Thoracic aorta (tissue), 2 donors: ENCODE results near the gene RIMKLB. TPM values are rescaled to one million over a fixed set of nuclear protein-coding genes. Genes with fewer than 3 reads are reported as not detected.
"Not testable (repeated sequence)": the region's sequence is repeated elsewhere in the genome, so short reads cannot be mapped to it uniquely, and the experiment has no call there.

Experiments
- ATAC-seq: fragments of 150-250 bp; one replicate; pipeline ENCODE4 v1.8.0; 2017; ENCODE audit warnings: low read depth; ENCODE audit not compliant: insufficient number of reproducible peaks, low FRiP score
- DNase-seq: peaks from one replicate; pipeline ENCODE4 v3.0.0-alpha.2; 2020; ENCODE audit warnings: low spot score
- H3K27ac ChIP-seq, 2 donors: fragments of 200-600 bp; sonication (generic); 1 replicate in 1 of 2; 2 replicates in 1 of 2; pipeline ENCODE4 v1.5.1; 2016; ENCODE audit warnings: mild to moderate bottlenecking in 2 of 2, moderate library complexity in 2 of 2
- H3K27me3 ChIP-seq: fragments of 200-600 bp; sonication (generic); replicated peaks from 2 replicates; pipeline ENCODE4 v1.6.0; 2016; ENCODE audit warnings: mild to moderate bottlenecking; ENCODE audit not compliant: insufficient read depth
- H3K36me3 ChIP-seq: fragments of 200-600 bp; sonication (generic); one replicate; pipeline ENCODE4 v1.5.1; 2016
- H3K4me1 ChIP-seq, 2 donors: fragments of 200-600 bp; sonication (generic); 1 replicate in 1 of 2; 2 replicates in 1 of 2; pipeline versions ENCODE4 v1.5.1 to v1.6.0; 2016; ENCODE audit warnings: low read depth in 2 of 2, mild to moderate bottlenecking in 1 of 2; ENCODE audit not compliant: control insufficient read depth in 1 of 2
- H3K4me3 ChIP-seq: fragments of 200-600 bp; sonication (generic); 2 replicates; pipeline ENCODE4 v1.5.1; 2016; ENCODE audit warnings: mild to moderate bottlenecking
- H3K9me3 ChIP-seq: fragments of 200-600 bp; sonication (generic); 2 replicates; pipeline ENCODE4 v1.5.1; 2016
- total RNA-seq, 2 donors: library from RNA; depleted of rRNA; stranded (reverse); fragments of >200 nt; gene quantifications; one replicate each; pipeline versions ENCODE4 v1.1.0 to v1.2.3, GENCODE V29; 2016
- TF ChIP-seq, protein P1 (sequence below): fragments of 200-600 bp; sonication (generic); IDR thresholded peaks from one replicate; pipeline ENCODE4 v1.5.1; 2019; ENCODE audit warnings: antibody characterized with exemption

The RIMKLB gene
- total RNA-seq, 2 donors from 2014 or later: 87.6 to 159 TPM

DNA sequence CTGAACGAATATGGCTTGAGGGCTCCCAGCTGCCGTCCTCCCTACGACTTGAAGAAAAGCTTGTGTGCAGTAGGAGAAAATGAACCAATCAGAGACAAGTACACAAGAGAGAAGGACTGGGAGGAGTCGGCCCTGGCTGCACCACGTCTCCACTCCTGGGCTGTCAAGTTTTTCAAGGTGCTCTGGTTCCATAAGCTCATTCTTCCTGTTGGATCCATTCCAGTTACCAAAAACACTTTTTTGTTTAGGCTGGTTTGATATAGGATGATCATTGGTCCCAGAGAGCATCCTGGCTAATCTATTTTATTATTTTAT is 121.8 kb downstream of the RIMKLB start:
- Histone ChIP-seq H3K27ac (no peak overlapping the region), H3K27me3 (no peaks in the 10 kb centered on the region), H3K9me3 (no peaks in the 10 kb centered on the region), H3K4me3 (no peak overlapping the region), H3K4me1 (peaks cover 3 to 5% of the 10 kb centered on the region in 2 donors), H3K36me3 (no peaks in the 10 kb centered on the region)
- ATAC-seq (no peak), DNase-seq (no peak)
- TF ChIP-seq, protein P1, sequence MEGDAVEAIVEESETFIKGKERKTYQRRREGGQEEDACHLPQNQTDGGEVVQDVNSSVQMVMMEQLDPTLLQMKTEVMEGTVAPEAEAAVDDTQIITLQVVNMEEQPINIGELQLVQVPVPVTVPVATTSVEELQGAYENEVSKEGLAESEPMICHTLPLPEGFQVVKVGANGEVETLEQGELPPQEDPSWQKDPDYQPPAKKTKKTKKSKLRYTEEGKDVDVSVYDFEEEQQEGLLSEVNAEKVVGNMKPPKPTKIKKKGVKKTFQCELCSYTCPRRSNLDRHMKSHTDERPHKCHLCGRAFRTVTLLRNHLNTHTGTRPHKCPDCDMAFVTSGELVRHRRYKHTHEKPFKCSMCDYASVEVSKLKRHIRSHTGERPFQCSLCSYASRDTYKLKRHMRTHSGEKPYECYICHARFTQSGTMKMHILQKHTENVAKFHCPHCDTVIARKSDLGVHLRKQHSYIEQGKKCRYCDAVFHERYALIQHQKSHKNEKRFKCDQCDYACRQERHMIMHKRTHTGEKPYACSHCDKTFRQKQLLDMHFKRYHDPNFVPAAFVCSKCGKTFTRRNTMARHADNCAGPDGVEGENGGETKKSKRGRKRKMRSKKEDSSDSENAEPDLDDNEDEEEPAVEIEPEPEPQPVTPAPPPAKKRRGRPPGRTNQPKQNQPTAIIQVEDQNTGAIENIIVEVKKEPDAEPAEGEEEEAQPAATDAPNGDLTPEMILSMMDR: no peak

DNA sequence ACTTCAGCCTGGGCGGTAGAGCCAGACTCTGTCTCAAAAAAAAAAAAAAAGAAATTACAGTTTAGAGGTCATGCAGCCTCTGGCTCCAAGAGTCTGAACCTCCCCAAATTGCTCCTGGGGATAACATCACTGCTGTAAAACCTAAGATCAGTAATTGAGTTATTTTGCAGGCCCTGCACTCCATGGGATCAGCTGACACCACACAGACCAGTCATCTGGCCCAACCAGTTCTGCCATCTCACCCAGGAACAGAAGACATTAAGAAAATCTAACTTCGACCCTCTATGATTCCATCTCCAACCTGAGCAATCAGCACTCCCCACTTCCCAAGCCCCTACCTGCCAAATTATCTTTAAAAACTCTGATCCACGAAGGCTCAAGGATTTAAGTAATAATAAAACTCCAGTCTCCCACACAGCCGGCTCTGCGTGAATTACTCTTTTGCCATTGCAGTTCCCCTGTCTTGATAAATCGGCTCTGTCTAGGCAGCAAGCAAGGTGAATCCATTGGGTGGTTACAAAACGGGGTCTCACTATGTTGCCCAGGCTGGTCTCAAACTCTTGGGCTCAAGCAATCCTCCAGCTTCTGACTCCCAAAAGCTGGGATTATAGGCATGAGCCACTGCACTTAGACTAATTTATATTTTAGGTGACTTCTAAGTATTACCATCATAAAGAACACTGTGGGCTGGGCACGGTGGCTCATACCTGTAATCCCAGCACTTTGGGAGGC is 123.1 kb downstream of the RIMKLB start:
- not testable (repeated sequence) for H3K4me3 ChIP-seq, H3K36me3 ChIP-seq, H3K27ac ChIP-seq, ATAC-seq, H3K9me3 ChIP-seq, H3K27me3 ChIP-seq, DNase-seq, H3K4me1 ChIP-seq

DNA sequence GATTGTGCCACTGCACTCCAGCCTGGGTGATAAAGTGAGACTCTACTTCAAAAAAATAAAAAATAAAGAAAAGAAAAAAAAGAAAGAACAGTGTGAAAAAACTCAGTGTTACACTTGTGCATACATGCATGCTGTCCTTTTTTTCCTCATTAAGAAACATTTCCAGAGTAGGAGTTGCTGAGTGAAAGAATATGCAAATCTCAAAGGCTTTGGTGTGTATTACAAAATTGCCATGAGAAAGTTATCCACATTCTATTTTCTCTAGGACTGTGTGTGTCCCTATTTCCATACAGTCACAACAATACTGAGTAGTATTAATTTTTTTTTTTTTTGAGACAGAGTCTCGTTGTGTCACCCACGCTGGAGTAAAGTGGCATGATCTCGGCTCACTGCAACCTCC is 123.8 kb downstream of the RIMKLB start:
- no peaks in the 10 kb centered on the region for H3K9me3 ChIP-seq
- ATAC-seq (no peak), DNase-seq (no peak)
- H3K27me3 ChIP-seq: no peaks in the 10 kb centered on the region
- no peaks in the 10 kb centered on the region for H3K36me3 ChIP-seq
- peaks cover 3 to 5% of the 10 kb centered on the region in 2 donors for H3K4me1 ChIP-seq
- TF ChIP-seq, protein P1: no peak
- no peak overlapping the region for H3K27ac ChIP-seq
- no peak overlapping the region for H3K4me3 ChIP-seq

DNA sequence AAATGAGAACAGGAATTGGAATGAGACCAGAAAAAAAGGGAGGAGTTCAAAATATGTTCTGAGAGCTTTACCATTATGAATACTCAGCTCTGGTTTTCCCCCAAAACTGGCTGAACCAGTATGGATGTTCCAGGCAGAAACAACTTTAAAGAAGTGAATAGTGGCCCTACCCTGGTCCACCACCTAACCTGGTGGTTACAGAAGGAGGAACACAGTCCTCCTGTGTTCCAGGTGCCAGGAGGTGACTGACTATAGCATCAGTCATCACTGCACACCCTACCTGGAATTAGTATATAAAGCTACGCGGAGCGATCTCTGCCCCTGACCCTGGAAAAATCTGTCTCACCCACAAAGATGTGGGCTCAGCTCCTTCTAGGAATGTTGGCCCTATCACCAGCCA is 124.5 kb downstream of the RIMKLB start, which contains the start of gene A2ML1:
A2ML1 (plus strand) TSS at position 324 of the 400 bp plus-strand sequence; CDS start at position 355, 31 bp downstream.
- Histone ChIP-seq H3K9me3 (no peaks in the 10 kb centered on the region), H3K27me3 (no peaks in the 10 kb centered on the region), H3K36me3 (no peaks in the 10 kb centered on the region), H3K4me3 (no peak within 1 kb of the TSS), H3K4me1 (peaks cover 3 to 5% of the 10 kb centered on the region in 2 donors), H3K27ac (no peak within 1 kb of the TSS)
- ATAC-seq (no peak), DNase-seq (no peak)
- TF ChIP-seq, protein P1: no peak

DNA sequence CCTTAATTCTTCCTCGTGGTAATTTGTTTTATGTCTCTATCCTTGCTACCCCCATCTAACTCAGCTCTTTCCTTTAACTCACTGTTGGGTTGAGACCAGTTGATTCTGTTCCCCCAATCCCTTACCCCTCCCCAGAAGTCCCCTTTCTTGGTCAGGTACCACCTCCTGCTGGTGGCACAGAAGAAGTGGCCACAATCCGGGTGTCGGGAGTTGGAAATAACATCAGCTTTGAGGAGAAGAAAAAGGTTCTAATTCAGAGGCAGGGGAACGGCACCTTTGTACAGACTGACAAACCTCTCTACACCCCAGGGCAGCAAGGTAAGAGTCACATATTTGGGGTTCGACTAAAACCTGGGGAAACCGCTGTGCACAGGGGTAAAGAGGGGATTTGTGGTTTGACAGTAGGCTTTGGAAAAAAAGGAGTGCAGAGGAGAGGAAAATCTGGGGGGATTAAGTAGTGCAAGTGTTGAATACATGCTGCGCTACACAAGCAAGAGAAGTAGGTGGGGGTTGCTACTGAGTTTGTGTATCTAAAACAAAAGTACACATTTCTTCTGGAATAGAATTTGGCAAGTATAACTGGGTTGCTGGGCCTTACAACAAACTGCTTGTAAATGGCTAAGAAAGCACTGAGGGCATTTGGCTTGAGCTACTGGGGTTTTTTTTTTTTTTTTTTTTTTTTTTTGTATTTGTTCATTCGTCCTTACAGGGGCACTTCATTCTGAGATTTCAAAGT is 125.9 kb downstream of the RIMKLB start:
- no peak overlapping the region for H3K4me3 ChIP-seq
- ATAC-seq (peak; percentile 50), DNase-seq (no peak)
- peaks cover 3 to 5% of the 10 kb centered on the region in 2 donors for H3K4me1 ChIP-seq
- no peaks in the 10 kb centered on the region for H3K27me3 ChIP-seq
- no peak overlapping the region for H3K27ac ChIP-seq
- H3K36me3 ChIP-seq: peaks cover 3% of the 10 kb centered on the region
- no peaks in the 10 kb centered on the region for H3K9me3 ChIP-seq
- TF ChIP-seq, protein P1: peak; percentile 68
